Measurements from ENCODE around the gene OR6B2. TPM values are rescaled to one million over a fixed set of nuclear protein-coding genes. Genes with fewer than 3 reads are reported as not detected.

Gene OR6B2
- not detected for polyA plus RNA-seq (2013, experiment 1 of 4)
- not detected for polyA plus RNA-seq (2013, experiment 2 of 4)
- not detected for polyA plus RNA-seq (2013, experiment 3 of 4)
- polyA plus RNA-seq (2013, experiment 4 of 4): not detected

GRCh38 chr2:240030379-240031094 lies at the start of gene OR6B2:
OR6B2 (minus strand) TSS chr2:240030429; CDS start chr2:240030429, 0 bp downstream.
- H3K36me3 ChIP-seq (ENCODE audit: control insufficient read depth, insufficient read depth, low read length): no peaks in the 10 kb centered on the region
- no peaks in the 10 kb centered on the region for H3K9me3 ChIP-seq (ENCODE audit: control insufficient read depth, low read length)
- H3K27me3 ChIP-seq (ENCODE audit: control insufficient read depth, insufficient read depth, low read length, poor library complexity, severe bottlenecking): peaks cover 35% of the 10 kb centered on the region
- no peaks in the 10 kb centered on the region for H3K4me1 ChIP-seq (ENCODE audit: control insufficient read depth, insufficient read depth, low read length)
- no peak within 1 kb of the TSS for H3K27ac ChIP-seq (ENCODE audit: insufficient read depth, low read depth, low read length, poor library complexity, severe bottlenecking)
- H3K4me3 ChIP-seq (ENCODE audit: insufficient read depth, low read depth, low read length): no peak within 1 kb of the TSS
- 73 to 82% methylated on average over 6 of the region's 6 CpGs for WGBS, 2 experiments

- Histone ChIP-seq H3K36me3 (ENCODE audit: control insufficient read depth, insufficient read depth, low read length) (no peaks in the 10 kb centered on the region), H3K27me3 (ENCODE audit: control insufficient read depth, insufficient read depth, low read length, poor library complexity, severe bottlenecking) (no peaks in the 10 kb centered on the region), H3K9me3 (ENCODE audit: control insufficient read depth, low read length) (peaks cover under 1% of the 10 kb centered on the region), H3K27ac (ENCODE audit: insufficient read depth, low read depth, low read length, poor library complexity, severe bottlenecking) (no peak overlapping the region), H3K4me1 (ENCODE audit: control insufficient read depth, insufficient read depth, low read length) (no peaks in the 10 kb centered on the region), H3K4me3 (ENCODE audit: insufficient read depth, low read depth, low read length) (no peak overlapping the region)
- 45 to 50% methylated on average over 1 of the region's 2 CpGs for WGBS, 2 experiments
Measured at GRCh38 chr2:240078631-240079030, 48.4 kb upstream of the OR6B2 start.

GRCh38 chr2:240077442-240077841 lies 47.2 kb upstream of the OR6B2 start:
- Histone ChIP-seq H3K27ac (ENCODE audit: insufficient read depth, low read depth, low read length, poor library complexity, severe bottlenecking) (no peak overlapping the region), H3K27me3 (ENCODE audit: control insufficient read depth, insufficient read depth, low read length, poor library complexity, severe bottlenecking) (no peaks in the 10 kb centered on the region), H3K4me1 (ENCODE audit: control insufficient read depth, insufficient read depth, low read length) (no peaks in the 10 kb centered on the region), H3K4me3 (ENCODE audit: insufficient read depth, low read depth, low read length) (no peak overlapping the region), H3K36me3 (ENCODE audit: control insufficient read depth, insufficient read depth, low read length) (no peaks in the 10 kb centered on the region), H3K9me3 (ENCODE audit: control insufficient read depth, low read length) (peaks cover 2% of the 10 kb centered on the region)

GRCh38 chr2:240074545-240074944 lies 44.3 kb upstream of the OR6B2 start:
- 74 to 75% methylated on average over 5 of the region's 5 CpGs for WGBS, 2 experiments
- H3K36me3 ChIP-seq (ENCODE audit: control insufficient read depth, insufficient read depth, low read length): no peaks in the 10 kb centered on the region
- H3K4me3 ChIP-seq (ENCODE audit: insufficient read depth, low read depth, low read length): no peak overlapping the region
- H3K27me3 ChIP-seq (ENCODE audit: control insufficient read depth, insufficient read depth, low read length, poor library complexity, severe bottlenecking): no peaks in the 10 kb centered on the region
- H3K9me3 ChIP-seq (ENCODE audit: control insufficient read depth, low read length): peaks cover 2% of the 10 kb centered on the region
- H3K27ac ChIP-seq (ENCODE audit: insufficient read depth, low read depth, low read length, poor library complexity, severe bottlenecking): no peak overlapping the region
- H3K4me1 ChIP-seq (ENCODE audit: control insufficient read depth, insufficient read depth, low read length): no peaks in the 10 kb centered on the region

- no peak overlapping the region for H3K4me3 ChIP-seq (ENCODE audit: insufficient read depth, low read depth, low read length)
- no peak overlapping the region for H3K27ac ChIP-seq (ENCODE audit: insufficient read depth, low read depth, low read length, poor library complexity, severe bottlenecking)
- H3K9me3 ChIP-seq (ENCODE audit: control insufficient read depth, low read length): peaks cover 2% of the 10 kb centered on the region
- H3K27me3 ChIP-seq (ENCODE audit: control insufficient read depth, insufficient read depth, low read length, poor library complexity, severe bottlenecking): no peaks in the 10 kb centered on the region
- WGBS, 2 experiments: 100% methylated on average over 3 of the region's 3 CpGs; no CpG with 5 or more reads in 1 of the 2 experiments
- H3K36me3 ChIP-seq (ENCODE audit: control insufficient read depth, insufficient read depth, low read length): no peaks in the 10 kb centered on the region
- no peaks in the 10 kb centered on the region for H3K4me1 ChIP-seq (ENCODE audit: control insufficient read depth, insufficient read depth, low read length)
Measured at GRCh38 chr2:240070907-240071306, 40.7 kb upstream of the OR6B2 start.

- Histone ChIP-seq H3K27ac (ENCODE audit: insufficient read depth, low read depth, low read length, poor library complexity, severe bottlenecking) (no peak overlapping the region), H3K36me3 (ENCODE audit: control insufficient read depth, insufficient read depth, low read length) (no peaks in the 10 kb centered on the region), H3K27me3 (ENCODE audit: control insufficient read depth, insufficient read depth, low read length, poor library complexity, severe bottlenecking) (no peaks in the 10 kb centered on the region), H3K4me1 (ENCODE audit: control insufficient read depth, insufficient read depth, low read length) (no peaks in the 10 kb centered on the region), H3K9me3 (ENCODE audit: control insufficient read depth, low read length) (peaks cover 2% of the 10 kb centered on the region), H3K4me3 (ENCODE audit: insufficient read depth, low read depth, low read length) (no peak overlapping the region)
- WGBS, 2 experiments: 92 to 95% methylated on average over 1 of the region's 1 CpG
Measured at GRCh38 chr2:240069829-240070228, 39.6 kb upstream of the OR6B2 start.

GRCh38 chr2:240068193-240068592 lies 38.0 kb upstream of the OR6B2 start:
- Histone ChIP-seq H3K36me3 (ENCODE audit: control insufficient read depth, insufficient read depth, low read length) (no peaks in the 10 kb centered on the region), H3K4me3 (ENCODE audit: insufficient read depth, low read depth, low read length) (no peak overlapping the region), H3K27me3 (ENCODE audit: control insufficient read depth, insufficient read depth, low read length, poor library complexity, severe bottlenecking) (no peaks in the 10 kb centered on the region), H3K4me1 (ENCODE audit: control insufficient read depth, insufficient read depth, low read length) (no peaks in the 10 kb centered on the region), H3K9me3 (ENCODE audit: control insufficient read depth, low read length) (no peaks in the 10 kb centered on the region), H3K27ac (ENCODE audit: insufficient read depth, low read depth, low read length, poor library complexity, severe bottlenecking) (no peak overlapping the region)
- WGBS, 2 experiments: 94 to 100% methylated on average over 1 of the region's 1 CpG

- no peaks in the 10 kb centered on the region for H3K36me3 ChIP-seq (ENCODE audit: control insufficient read depth, insufficient read depth, low read length)
- no peaks in the 10 kb centered on the region for H3K9me3 ChIP-seq (ENCODE audit: control insufficient read depth, low read length)
- WGBS, 2 experiments: 84 to 86% methylated on average over 5 of the region's 5 CpGs
- H3K27me3 ChIP-seq (ENCODE audit: control insufficient read depth, insufficient read depth, low read length, poor library complexity, severe bottlenecking): no peaks in the 10 kb centered on the region
- H3K27ac ChIP-seq (ENCODE audit: insufficient read depth, low read depth, low read length, poor library complexity, severe bottlenecking): no peak overlapping the region
- H3K4me1 ChIP-seq (ENCODE audit: control insufficient read depth, insufficient read depth, low read length): no peaks in the 10 kb centered on the region
- H3K4me3 ChIP-seq (ENCODE audit: insufficient read depth, low read depth, low read length): no peak overlapping the region
Measured at GRCh38 chr2:240066489-240066888, 36.3 kb upstream of the OR6B2 start.

GRCh38 chr2:240064898-240065297 lies 34.7 kb upstream of the OR6B2 start:
- no peaks in the 10 kb centered on the region for H3K27me3 ChIP-seq (ENCODE audit: control insufficient read depth, insufficient read depth, low read length, poor library complexity, severe bottlenecking)
- no peaks in the 10 kb centered on the region for H3K36me3 ChIP-seq (ENCODE audit: control insufficient read depth, insufficient read depth, low read length)
- 87 to 92% methylated on average over 3 to 4 of the region's 4 CpGs for WGBS, 2 experiments
- H3K9me3 ChIP-seq (ENCODE audit: control insufficient read depth, low read length): no peaks in the 10 kb centered on the region
- no peak overlapping the region for H3K27ac ChIP-seq (ENCODE audit: insufficient read depth, low read depth, low read length, poor library complexity, severe bottlenecking)
- no peak overlapping the region for H3K4me3 ChIP-seq (ENCODE audit: insufficient read depth, low read depth, low read length)
- no peaks in the 10 kb centered on the region for H3K4me1 ChIP-seq (ENCODE audit: control insufficient read depth, insufficient read depth, low read length)

- no peak overlapping the region for H3K27ac ChIP-seq (ENCODE audit: insufficient read depth, low read depth, low read length, poor library complexity, severe bottlenecking)
- H3K36me3 ChIP-seq (ENCODE audit: control insufficient read depth, insufficient read depth, low read length): no peaks in the 10 kb centered on the region
- no peaks in the 10 kb centered on the region for H3K9me3 ChIP-seq (ENCODE audit: control insufficient read depth, low read length)
- no peak overlapping the region for H3K4me3 ChIP-seq (ENCODE audit: insufficient read depth, low read depth, low read length)
- H3K4me1 ChIP-seq (ENCODE audit: control insufficient read depth, insufficient read depth, low read length): no peaks in the 10 kb centered on the region
- 66 to 71% methylated on average over 4 of the region's 4 CpGs for WGBS, 2 experiments
- no peaks in the 10 kb centered on the region for H3K27me3 ChIP-seq (ENCODE audit: control insufficient read depth, insufficient read depth, low read length, poor library complexity, severe bottlenecking)
Measured at GRCh38 chr2:240060977-240061591, 30.9 kb upstream of the OR6B2 start.
